Epithelial cell of esophagus (primary cell): Measurements from ENCODE around the gene BMF.
A peak's percentile ranks its signal among the peaks of the same experiment; 100 is the strongest.

Experiments used
- DNase-seq: peaks from one replicate; pipeline ENCODE4 v3.0.0; 2010; ENCODE audit warnings: low read depth
- H3K4me3 ChIP-seq: 2 replicates; pipeline ENCODE4 v1.5.1; 2011; ENCODE audit warnings: mild to moderate bottlenecking, low read length, control low read depth
- CTCF ChIP-seq: IDR thresholded peaks from 2 replicates; pipeline ENCODE4 v1.5.1; 2011; ENCODE audit warnings: low read depth, mild to moderate bottlenecking, low read length, control low read depth, inconsistent platforms; ENCODE audit not compliant: insufficient read depth; ENCODE audit errors: missing control alignments

Gene BMF

GRCh38 chr15:40063563-40064011 is 45.1 kb downstream of the BMF start:
- peak; percentile 92 for DNase-seq
- no peak overlapping the region for H3K4me3 ChIP-seq
- TF ChIP-seq CTCF: no peak

- no peak for DNase-seq
- H3K4me3 ChIP-seq: no peak overlapping the region
- no peak for TF ChIP-seq CTCF
These were observed 45.7 kb downstream of the BMF start for GRCh38 chr15:40062816-40063562.

GRCh38 chr15:40061212-40061901 is 47.3 kb downstream of the BMF start:
- no peak for TF ChIP-seq CTCF
- DNase-seq: no peak
- H3K4me3 ChIP-seq: no peak overlapping the region

GRCh38 chr15:40060236-40060961 is 48.3 kb downstream of the BMF start:
- no peak for TF ChIP-seq CTCF
- no peak overlapping the region for H3K4me3 ChIP-seq
- DNase-seq: no peak

- H3K4me3 ChIP-seq: no peak overlapping the region
- no peak for DNase-seq
- TF ChIP-seq CTCF: no peak
These were observed 48.9 kb downstream of the BMF start for GRCh38 chr15:40059821-40060220.

GRCh38 chr15:40058476-40059140 is 50.1 kb downstream of the BMF start:
- no peak overlapping the region for H3K4me3 ChIP-seq
- DNase-seq: peak; percentile 44
- TF ChIP-seq CTCF: no peak
